ENCODE results near the gene BMF. TPM values are rescaled to one million over a fixed set of nuclear protein-coding genes. Genes with fewer than 3 reads are reported as not detected.

BMF gene
- total RNA-seq, 1 donor from 2014 or later = 2.2 TPM

DNA sequence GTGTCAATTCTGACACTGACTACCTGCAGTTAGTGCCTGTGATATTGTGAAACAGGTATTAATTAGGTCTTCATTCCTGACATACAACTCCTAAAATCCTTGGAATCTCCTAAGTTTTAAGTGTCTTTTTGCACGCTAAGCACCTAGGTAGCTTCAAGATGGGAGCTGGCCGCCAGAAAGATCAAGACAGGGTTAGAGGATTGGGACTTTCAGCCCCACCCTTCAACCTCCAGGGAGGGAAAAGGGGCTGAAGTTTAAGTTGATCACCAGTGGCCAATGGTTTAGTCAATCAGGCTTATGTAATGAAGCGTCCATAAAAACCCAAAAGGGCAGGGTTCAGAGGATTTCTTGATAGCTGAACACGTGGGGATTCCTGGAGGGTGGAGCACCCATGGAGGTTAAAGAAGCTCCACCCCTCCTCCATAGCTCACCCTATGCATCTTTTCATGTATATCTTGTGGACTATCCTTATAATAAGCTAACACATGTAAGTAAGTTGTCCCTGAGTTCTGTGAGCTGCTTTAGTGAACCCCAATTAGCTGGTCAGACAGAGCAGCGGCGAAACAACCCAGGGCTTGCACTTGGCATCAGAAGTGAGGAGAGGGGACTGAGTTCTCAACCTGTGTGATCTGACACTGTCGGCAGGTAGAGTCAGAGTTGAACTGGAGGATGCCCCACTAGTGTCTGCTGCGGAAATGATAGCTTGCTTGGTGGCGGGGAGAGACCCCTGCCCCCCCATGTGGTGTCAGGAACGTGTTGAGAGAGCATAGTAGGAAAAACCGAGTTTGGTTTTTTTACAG, 56.9 kb downstream of the BMF start:
- no peak for DNase-seq (ENCODE audit: low spot score in 2 of 2)
- H3K27me3 ChIP-seq = no peaks in the 10 kb centered on the region
- no peak overlapping the region for H3K27ac ChIP-seq
- H3K4me1 ChIP-seq = peaks cover 0 to 10% of the 10 kb centered on the region in 2 donors
- H3K4me3 ChIP-seq = no peak overlapping the region
- no peaks in the 10 kb centered on the region for H3K36me3 ChIP-seq
- H3K9me3 ChIP-seq = no peaks in the 10 kb centered on the region
- TF ChIP-seq, protein P1, sequence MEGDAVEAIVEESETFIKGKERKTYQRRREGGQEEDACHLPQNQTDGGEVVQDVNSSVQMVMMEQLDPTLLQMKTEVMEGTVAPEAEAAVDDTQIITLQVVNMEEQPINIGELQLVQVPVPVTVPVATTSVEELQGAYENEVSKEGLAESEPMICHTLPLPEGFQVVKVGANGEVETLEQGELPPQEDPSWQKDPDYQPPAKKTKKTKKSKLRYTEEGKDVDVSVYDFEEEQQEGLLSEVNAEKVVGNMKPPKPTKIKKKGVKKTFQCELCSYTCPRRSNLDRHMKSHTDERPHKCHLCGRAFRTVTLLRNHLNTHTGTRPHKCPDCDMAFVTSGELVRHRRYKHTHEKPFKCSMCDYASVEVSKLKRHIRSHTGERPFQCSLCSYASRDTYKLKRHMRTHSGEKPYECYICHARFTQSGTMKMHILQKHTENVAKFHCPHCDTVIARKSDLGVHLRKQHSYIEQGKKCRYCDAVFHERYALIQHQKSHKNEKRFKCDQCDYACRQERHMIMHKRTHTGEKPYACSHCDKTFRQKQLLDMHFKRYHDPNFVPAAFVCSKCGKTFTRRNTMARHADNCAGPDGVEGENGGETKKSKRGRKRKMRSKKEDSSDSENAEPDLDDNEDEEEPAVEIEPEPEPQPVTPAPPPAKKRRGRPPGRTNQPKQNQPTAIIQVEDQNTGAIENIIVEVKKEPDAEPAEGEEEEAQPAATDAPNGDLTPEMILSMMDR (IDR thresholded peaks at IDR 0.05) = no peak
- intact Hi-C loops (cut with DNase I) = no loop called here

- TF ChIP-seq, protein P1 (IDR thresholded peaks at IDR 0.05) = no peak
- Histone ChIP-seq H3K9me3 (no peaks in the 10 kb centered on the region), H3K4me1 (peaks cover 0 to 11% of the 10 kb centered on the region in 2 donors), H3K27ac (no peak overlapping the region), H3K4me3 (no peak overlapping the region), H3K27me3 (no peaks in the 10 kb centered on the region), H3K36me3 (no peaks in the 10 kb centered on the region)
- DNase-seq (ENCODE audit: low spot score in 2 of 2) = peak in 1 of 2 donors; percentile 58
- intact Hi-C loops (cut with DNase I) = no loop called here
Observed at GRCh38 chr15:40050788-40051470, 57.8 kb downstream of the BMF start.

- TF ChIP-seq, protein P1 (IDR thresholded peaks at IDR 0.05) = no peak
- H3K4me3 ChIP-seq = no peak overlapping the region
- no peak overlapping the region for H3K27ac ChIP-seq
- DNase-seq (ENCODE audit: low spot score in 2 of 2) = no peak
- peaks cover 0 to 10% of the 10 kb centered on the region in 2 donors for H3K4me1 ChIP-seq
- intact Hi-C loops (cut with DNase I) = loop anchor here (5.0 kb wide), 1 partner anchor 168 kb away; no protein-coding TSS in a partner anchor
- H3K9me3 ChIP-seq = no peaks in the 10 kb centered on the region
- no peaks in the 10 kb centered on the region for H3K27me3 ChIP-seq
- no peaks in the 10 kb centered on the region for H3K36me3 ChIP-seq
Observed at GRCh38 chr15:40048926-40049475, 59.7 kb downstream of the BMF start.

DNA sequence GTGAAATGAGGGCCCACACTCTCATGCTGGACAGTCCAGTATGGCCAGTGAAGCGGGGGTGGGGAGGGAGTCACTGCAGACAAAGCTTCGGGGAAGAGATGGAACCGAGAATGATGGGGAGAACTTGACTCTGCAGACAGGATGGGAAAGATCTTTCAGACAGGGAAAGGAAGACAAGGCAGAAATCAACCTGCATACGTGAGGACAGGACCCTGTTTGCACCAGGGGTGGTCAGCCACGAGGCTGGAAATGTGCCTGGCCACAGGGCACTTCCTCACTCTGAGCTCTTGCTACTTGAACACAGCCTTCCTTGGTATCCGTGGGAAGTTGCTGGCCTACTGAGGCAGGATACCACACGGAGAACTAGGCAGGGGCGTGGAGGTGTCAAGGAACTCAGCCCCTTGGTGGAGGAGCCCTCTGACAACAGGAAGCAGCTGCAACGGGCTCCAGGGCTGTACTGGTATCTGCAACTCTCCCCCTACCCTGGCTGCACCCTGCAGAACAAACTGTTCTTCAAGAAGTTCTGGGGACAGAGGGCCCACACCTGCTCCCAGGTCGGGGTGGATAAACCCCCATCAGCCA, 60.4 kb downstream of the BMF start:
- Histone ChIP-seq H3K27me3 (no peaks in the 10 kb centered on the region), H3K36me3 (no peaks in the 10 kb centered on the region), H3K4me1 (peaks cover 0 to 10% of the 10 kb centered on the region in 2 donors), H3K27ac (peak overlapping the region in 1 of 2 donors; percentile 33), H3K4me3 (no peak overlapping the region), H3K9me3 (no peaks in the 10 kb centered on the region)
- TF ChIP-seq, protein P1 (IDR thresholded peaks at IDR 0.05) = no peak
- intact Hi-C loops (cut with DNase I) = loop anchor here (5.0 kb wide), 1 partner anchor 169 kb away; no protein-coding TSS in a partner anchor
- peak in 1 of 2 donors; percentile 61 for DNase-seq (ENCODE audit: low spot score in 2 of 2)

- DNase-seq (ENCODE audit: low spot score in 2 of 2) = peak; percentile 51 to 76
- H3K9me3 ChIP-seq = no peaks in the 10 kb centered on the region
- no peaks in the 10 kb centered on the region for H3K27me3 ChIP-seq
- no peak overlapping the region for H3K4me3 ChIP-seq
- H3K27ac ChIP-seq = peak overlapping the region; percentile 53 to 60
- intact Hi-C loops (cut with DNase I) = loop anchor here (5.0 kb wide), 1 partner anchor 170 kb away; no protein-coding TSS in a partner anchor
- TF ChIP-seq, protein P1 (IDR thresholded peaks at IDR 0.05) = no peak
- H3K4me1 ChIP-seq = peaks cover 0 to 10% of the 10 kb centered on the region in 2 donors
- H3K36me3 ChIP-seq = no peaks in the 10 kb centered on the region
Observed at GRCh38 chr15:40047415-40048210, 61.1 kb downstream of the BMF start.
